ENCODE measurements around the gene NCAM2.

Gene NCAM2

DNA sequence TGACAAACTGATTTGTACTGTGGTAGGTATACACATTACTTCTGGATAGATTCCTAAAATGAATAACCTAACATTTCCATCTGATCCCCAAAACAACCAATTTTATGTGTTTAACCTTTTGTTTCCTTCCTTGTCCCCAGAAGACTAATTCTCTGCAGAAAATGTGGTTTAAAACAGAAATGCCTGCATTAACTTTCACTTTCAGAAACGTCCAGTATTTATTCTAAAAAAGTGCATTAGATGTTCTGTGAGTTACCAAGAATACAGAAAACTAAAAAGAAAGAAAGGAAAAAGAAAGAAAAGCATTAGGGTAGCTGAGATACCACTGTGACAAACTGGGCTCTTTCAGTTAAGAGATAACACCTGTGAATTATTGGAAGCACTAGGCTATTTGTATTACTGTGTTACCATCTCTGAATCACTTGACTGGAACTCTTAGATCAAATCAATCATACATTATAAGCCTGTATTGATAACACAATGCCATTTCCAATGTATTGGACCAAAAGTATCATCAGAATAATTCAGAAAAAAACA lies 177.7 kb downstream of the NCAM2 start:
- DNase-seq (ENCODE audit: low read depth in 3 of 3): no peak

DNA sequence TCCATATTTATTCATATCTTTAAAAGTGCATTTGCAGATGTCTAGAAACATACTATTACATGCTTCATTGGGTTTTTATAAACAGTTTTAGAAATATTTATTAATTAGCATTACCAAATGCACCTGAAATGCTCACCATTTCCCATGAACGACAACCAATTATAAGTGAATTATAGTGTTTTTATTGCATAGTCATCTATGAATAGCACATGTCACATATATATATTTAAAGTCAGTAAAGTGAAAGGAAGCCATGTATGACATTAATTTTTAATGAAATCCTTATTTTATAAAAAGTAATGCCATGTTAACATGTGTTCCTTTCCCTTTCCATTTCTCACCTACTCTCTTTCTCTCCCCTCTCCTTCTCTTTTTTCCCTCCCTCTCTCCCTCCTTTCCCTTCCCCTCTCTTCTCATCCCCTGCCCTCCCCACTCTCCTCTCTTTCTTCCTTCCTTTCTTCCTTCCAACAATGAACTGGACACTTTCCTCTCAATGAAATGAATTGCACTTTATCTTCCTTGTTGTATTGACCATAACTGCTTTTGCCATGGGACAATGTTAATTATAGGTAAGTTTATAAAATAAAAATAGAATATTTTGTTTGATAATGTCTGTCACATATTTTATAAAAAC lies 179.3 kb downstream of the NCAM2 start:
- DNase-seq (ENCODE audit: low read depth in 3 of 3): no peak

DNA sequence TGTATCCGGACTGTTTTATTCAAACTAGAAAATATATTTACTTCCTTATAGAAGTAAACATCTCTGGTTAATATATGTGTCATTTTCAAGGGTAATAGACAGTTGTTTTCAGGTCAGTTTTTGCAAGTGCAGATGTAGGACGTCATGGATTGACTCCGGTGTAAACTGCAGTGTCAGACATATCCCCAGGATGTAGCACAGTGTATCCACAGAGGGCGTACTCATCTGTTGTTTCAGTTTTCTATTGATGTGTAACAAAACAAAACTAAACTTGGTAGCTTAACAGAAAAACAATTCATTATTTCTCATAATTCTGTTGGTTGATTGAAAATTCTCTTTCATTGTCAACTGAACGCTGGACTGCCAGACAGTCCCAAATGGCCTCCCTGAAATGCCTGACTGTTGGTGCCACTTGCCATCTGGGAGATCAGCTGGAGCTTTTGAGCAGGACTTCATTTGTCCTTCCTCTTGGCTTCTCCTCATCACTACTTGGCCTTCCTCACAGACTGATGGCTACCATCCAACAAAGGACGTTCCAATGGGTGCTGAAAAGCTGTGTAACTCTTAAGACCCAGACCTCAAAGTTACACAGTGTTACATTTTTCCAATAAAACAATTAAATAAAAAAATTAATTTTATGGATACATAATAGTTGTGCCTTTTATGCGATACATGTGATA lies 181.6 kb downstream of the NCAM2 start:
- DNase-seq (ENCODE audit: low read depth in 3 of 3): no peak

GRCh38 chr21:21182401-21183010 lies 184.3 kb downstream of the NCAM2 start:
- DNase-seq (ENCODE audit: low read depth in 3 of 3): no peak

GRCh38 chr21:21183092-21183491 lies 184.9 kb downstream of the NCAM2 start:
- no peak for DNase-seq (ENCODE audit: low read depth in 3 of 3)

- DNase-seq (ENCODE audit: low read depth in 3 of 3): no peak
These were observed 186.7 kb downstream of the NCAM2 start for GRCh38 chr21:21184771-21185528.

DNA sequence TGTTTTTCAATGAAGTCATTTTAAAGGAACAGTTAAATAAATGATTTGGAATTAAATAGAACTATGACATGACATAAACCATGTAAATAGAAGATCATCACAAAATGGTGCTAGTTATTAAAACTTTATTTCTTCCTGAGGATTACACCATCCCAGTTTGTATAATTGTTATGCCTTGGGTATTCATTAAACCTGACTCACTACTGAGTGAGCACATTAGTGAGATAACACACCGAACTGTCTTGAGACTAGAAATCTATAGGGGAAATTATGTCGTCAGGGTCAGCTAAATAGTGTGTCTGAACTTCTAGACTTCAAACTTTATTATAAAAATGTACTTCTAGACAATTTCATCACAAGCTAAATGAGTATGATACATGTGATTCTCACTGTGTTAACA lies 189.4 kb downstream of the NCAM2 start:
- DNase-seq (ENCODE audit: low read depth in 3 of 3): no peak

GRCh38 chr21:21188513-21189195 lies 190.4 kb downstream of the NCAM2 start:
- no peak for DNase-seq (ENCODE audit: low read depth in 3 of 3)

- no peak for DNase-seq (ENCODE audit: low read depth in 3 of 3)
These were observed 197.3 kb downstream of the NCAM2 start for GRCh38 chr21:21195417-21195943.

- DNase-seq (ENCODE audit: low read depth in 3 of 3): no peak
These were observed 197.9 kb downstream of the NCAM2 start for GRCh38 chr21:21196087-21196486.

GRCh38 chr21:21196848-21197247 lies 198.6 kb downstream of the NCAM2 start:
- DNase-seq (ENCODE audit: low read depth in 3 of 3): no peak

DNA sequence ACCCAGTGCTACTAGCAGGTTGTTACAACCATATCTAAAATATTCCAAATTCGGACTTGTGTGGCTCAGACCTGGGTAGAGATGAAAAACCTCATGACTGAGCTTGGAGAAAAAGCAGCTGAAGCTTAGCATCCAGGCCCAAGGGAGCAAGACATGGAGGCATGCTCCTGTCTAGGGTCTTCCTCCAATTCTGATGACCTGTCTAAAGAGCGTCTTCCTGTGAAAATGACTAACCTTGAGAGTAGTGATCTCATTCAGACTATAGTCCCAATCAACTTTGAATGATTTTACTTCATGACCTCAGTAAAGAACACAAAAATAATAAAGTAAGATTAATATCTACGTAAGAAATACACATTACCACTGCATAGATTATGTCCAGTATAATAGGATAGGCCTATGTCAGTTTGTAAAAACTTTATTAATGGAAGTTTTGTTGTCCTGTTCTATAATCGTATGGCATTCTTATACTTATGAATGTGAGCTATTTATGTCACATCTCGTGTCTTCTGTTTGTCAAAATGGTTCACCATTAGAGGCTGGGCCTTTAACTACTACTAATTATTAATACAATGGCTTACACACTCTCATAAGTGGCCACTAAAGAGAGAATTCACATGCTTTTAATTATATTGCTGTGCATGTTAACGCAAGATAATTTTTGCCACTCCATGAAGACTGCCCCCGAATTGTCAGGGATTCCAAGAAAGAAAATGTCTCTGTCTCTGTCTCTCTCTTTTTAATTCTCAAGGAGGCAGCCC lies 201.3 kb downstream of the NCAM2 start:
- no peak for DNase-seq (ENCODE audit: low read depth in 3 of 3)

- DNase-seq (ENCODE audit: low read depth in 3 of 3): no peak
These were observed 202.1 kb downstream of the NCAM2 start for GRCh38 chr21:21200103-21200938.

DNA sequence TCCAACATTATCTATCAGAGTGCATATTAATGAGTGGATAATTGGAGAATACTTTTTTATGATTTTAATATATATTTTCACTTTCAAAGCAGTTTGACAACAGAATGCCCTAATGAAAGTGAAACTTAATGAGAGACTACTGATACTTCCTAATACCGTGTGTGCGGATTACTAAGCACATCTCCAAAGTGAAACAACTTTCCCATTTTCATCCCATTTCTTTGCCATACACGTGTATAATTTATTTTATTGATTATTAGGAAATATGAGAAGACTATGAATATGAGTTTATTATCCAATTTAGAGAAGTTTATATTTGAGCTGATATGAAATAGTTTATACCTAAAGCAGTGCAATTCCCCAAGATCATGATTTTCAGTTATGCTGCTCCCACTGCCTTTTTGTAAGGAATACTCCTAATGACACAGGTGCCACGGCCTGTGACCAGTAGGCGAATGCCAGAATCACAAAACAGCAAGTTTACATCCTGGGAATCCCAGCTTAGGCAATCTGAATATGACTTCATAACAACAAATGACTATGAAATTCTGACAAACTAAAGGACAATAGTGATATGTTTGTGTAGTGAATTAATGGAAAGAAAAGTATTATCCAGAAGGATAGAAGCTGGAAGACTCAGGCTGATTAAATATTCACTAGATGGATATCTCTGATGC lies 202.9 kb downstream of the NCAM2 start:
- DNase-seq (ENCODE audit: low read depth in 3 of 3): no peak

DNA sequence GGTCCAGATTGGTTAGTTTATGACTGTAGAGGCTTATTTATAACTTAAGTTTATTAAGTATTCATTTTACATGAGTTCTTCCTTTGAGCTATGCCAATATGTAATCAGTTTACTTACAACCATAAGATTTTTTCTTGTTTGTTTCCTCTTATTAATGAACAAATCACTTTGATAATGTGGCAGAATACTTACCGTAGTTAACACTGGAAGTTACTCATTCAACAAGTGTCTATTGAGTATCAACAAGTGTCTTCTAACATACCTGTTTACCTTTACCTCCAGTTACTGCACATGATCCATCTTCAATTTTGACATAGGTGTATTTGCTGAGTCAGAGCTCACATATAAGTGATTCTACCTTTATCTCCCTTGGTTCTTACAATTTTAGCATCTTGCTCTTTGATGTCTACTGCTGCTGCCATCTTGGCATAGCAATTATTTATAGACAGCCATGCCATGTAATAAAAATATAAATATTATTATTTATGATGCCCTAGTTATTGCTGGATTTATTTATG lies 205.7 kb downstream of the NCAM2 start:
- no peak for DNase-seq (ENCODE audit: low read depth in 3 of 3)

DNA sequence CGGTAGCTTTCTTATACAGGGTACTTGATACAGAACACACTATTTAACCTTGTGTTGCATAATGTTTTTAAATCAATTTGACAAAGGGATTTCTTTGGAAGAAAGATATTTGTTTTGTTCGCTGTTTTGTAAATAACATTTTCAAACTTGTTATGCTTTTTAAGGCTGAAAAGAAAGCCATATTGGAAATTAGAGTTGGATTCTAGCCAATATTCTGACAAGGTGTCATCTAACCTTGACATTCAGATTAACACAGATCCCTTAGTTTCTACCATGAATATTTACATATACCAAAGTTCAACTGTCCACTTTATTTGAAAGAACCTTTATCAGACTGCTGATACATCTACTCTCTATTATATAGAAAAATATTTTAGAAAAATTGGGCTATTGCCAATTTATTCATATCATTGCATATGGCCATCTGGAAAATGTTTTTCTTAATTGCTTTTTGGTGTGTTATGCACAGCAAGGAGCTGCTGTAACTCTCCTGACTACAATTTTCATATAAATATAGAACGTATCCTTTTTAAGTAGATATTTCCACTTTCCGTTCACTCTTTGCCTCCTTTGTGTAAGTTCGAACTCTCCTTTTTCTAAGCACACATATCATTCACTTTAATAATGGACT lies 206.3 kb downstream of the NCAM2 start:
- DNase-seq (ENCODE audit: low read depth in 3 of 3): no peak

- DNase-seq (ENCODE audit: low read depth in 3 of 3): no peak
These were observed 207.4 kb downstream of the NCAM2 start for GRCh38 chr21:21205604-21206003.

- DNase-seq (ENCODE audit: low read depth in 3 of 3): no peak
These were observed 212.3 kb downstream of the NCAM2 start for GRCh38 chr21:21210552-21210951.
